HG03460 (cell line): ENCODE data around the gene TRMT1L.

ENCODE experiments used
- ATAC-seq: cut with Tn5 transposase; IDR thresholded peaks from one replicate; pipeline ENCODE4 v1.9.1; 2021; ENCODE audit not compliant: unreplicated experiment

The TRMT1L gene

DNA sequence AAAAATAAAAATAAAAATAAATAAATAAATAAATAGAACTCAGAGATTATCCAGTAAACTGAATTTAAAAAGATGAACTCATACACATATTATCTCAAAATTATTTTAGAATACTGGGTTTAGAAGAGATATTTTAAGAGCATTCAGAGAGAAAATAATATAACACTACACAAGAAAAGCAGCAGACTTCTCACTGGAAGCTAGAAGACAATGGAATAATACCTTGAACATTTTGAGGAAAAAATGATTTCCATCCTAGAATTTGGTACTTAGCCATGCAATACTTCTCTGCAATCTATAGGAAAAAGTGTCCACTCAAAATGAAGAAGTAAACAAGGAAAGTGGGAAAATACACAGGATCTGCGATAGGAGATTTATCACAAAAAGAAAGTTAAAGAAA, 24.2 kb downstream of the TRMT1L start:
- ATAC-seq, result no peak

DNA sequence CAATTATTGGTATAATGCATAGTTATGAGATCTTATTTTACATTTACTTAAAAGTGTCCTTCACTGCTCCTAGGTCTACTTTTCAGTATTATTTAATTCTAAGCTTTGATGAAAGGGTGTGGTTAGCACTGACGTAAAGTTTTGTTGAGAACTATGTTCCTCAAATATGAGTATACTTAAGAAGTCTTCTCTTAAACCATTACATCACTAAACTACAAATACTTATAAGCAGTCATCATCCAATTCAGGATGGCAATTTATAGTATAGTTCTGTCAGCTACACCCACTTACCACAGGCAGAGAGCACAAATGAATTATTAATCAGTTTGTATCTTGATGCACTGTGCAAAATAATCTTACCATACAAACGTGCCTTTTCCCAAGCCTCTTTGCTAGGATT, 27.0 kb downstream of the TRMT1L start:
- no peak for ATAC-seq

DNA sequence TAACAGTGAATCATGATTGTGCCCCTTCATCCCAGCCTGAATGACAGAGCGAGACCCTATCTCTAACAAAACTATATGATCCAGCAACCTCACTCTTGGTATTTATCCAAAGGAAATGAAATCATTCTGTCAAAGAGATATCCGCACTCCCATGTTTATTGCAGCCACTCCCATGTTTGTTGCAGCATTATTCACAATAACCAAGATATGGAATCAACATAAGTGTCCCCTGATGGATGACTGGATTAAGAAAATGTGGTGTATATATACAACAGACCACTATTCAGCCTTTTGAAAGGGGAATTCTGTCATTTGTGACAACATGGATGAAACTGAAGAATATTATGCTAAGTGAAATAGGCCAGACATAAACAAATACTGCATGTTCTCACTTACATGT, 44.4 kb downstream of the TRMT1L start:
- no peak for ATAC-seq

DNA sequence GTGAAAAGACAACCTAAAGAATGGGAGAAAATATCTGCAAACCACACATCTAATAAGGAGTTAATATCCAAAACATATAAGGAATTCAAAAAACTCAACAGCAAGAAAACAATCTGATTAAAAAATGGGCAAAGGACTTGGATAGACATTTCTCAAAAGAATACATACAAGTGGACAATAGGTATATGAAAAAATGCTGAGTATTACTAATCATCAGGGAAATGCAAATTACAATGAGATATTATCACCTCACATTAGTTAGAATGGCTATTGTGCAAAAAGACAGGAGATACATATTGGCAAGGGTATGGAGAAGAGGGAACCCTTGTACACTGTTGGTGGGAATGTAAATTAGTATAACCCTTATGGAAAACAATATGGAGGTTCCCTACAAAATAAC, 44.9 kb downstream of the TRMT1L start:
- no peak for ATAC-seq

DNA sequence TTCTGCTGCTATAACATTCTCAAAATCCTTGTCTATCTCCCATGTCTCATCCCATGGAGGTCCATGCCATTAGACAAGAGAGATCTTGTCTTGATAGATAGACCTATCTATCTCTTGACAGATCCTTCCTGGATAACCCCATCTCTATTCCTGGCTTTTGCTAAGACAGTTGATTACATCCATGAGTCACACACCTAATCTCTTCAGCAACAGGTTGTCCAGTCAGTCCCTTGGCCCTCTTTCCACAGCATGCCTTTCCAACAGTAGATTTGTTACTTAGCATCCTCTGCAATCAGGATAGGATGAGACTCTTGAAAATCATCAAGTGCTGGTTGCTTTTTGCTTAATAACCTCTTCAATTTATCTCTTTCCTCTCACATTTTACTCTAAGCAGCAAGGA, 46.6 kb downstream of the TRMT1L start:
- no peak for ATAC-seq

DNA sequence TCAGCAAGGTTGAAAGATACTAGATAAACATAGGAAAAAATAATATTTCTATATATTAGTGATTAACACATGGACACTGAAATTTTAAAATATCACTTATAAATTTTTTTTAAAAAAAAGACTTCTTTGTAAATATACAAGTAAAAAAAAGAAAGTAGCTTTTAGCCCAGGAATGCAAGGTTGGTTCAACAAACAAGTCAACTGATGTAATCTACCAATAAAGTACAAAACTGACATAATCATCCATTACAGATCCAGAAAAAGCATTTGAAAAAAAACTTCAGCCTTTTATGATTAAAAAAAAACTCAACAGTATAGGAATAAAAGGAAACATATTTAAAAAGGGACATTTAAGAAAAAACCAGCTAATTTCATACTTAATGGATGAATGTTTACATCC, 48.4 kb downstream of the TRMT1L start:
- ATAC-seq, result no peak

DNA sequence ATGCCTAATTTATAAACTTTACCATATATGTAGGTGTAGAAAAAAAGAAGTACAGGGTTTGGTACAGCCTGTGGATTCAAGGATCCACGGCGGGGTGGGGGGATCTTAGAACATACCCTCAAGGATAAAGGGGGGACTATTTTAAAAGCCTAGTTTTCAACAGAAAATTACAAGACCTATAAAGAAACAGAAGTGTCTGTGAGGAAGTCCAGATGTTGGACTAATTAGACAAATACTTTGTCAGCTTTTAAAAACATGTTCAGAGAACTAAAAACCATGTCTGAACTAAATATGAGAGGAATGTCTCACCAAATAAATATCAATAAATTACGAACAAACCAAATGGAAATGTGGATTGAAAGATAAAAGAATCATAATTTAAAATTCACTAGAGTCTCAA, 51.6 kb downstream of the TRMT1L start:
- no peak for ATAC-seq

DNA sequence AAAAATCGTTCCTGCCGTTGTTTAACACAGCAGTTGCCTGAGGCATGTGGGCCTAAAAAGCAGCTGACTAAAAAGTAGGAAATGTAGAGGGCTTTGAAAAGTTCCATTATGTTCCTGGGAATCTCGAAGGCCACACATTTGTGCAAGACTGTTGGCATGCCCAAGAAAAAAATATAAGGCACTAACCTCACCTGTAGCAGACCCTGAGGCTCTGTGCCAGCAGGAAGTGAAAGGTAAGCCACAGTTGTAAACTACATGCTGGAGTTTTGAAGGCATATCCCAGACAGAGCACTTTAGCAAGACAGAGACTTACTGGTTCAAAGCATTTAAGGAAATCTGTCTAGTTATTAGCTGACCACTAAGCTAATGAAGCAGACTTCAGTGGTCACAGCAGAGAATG, 52.7 kb downstream of the TRMT1L start:
- no peak for ATAC-seq

DNA sequence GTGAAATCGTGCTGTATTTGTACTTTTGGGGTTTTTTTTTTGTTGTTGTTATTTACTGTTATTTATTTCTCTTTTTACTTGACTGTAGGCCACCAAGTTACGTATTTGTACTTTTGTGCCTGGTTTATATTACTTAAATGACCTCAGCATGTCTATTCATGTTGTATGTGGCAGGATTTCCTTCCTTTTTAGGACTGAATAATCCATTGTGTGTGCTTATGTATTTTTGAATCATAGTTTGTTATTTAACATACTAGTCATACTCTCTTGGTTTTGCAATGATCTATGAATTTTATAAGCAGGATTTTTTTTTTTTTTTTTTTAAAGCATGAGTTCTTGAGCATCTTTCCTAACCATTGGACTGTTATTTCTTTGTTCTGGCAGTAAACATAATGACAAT, 60.2 kb downstream of the TRMT1L start:
- ATAC-seq, result no peak

DNA sequence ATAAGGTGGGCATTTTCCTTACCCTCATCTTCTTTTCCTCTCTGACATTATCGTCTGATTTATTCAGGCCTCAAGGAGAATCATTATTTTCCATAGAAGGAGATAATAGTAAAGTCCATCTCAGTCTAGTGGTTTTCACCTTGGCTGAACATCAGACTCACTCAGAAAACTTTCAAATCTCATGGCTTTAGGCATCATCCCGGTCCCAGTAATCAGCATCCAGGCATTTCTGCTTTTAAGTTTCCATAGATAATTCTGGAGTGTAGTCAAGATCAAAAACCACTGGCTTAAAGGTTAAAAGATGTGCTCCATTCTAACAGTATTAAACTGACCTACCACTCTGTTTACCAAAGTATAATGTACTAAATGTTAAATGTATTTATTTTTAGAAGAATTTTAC, 62.0 kb downstream of the TRMT1L start:
- ATAC-seq, result no peak

DNA sequence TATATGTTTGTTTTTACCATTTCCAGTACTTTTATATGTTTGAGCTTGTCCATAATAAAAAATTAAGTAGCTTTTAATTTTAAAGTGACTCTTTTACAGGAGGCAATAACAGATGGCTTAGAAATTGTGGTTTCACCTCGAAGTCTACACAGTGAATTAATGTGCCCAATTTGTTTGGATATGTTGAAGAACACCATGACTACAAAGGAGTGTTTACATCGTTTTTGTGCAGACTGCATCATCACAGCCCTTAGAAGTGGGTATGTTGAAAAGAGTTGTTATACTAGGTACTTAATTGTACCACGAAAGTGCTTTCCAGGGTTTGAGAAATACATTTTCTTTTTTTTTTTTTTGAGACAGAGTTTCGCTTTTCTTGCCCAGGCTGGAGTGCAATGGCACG, 65.3 kb downstream of the TRMT1L start:
- ATAC-seq, result no peak

DNA sequence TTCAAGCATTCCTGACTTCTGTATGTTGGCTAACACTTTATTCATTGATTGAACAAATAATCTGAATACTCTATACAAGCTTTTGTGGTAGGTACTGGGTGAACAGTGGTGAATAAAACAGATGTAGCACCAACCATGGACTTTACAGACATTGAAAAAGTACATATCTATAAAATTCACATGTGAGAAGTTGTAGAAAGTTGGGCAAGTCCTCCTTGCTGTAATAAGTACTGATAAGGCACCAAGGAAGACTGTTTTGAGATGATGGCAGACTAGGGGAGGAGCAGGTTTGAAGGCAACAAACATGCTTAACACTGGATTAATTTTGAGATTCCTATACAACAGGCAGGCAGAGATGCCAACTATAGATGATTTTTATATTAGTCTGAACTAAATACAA, 69.0 kb downstream of the TRMT1L start:
- no peak for ATAC-seq

DNA sequence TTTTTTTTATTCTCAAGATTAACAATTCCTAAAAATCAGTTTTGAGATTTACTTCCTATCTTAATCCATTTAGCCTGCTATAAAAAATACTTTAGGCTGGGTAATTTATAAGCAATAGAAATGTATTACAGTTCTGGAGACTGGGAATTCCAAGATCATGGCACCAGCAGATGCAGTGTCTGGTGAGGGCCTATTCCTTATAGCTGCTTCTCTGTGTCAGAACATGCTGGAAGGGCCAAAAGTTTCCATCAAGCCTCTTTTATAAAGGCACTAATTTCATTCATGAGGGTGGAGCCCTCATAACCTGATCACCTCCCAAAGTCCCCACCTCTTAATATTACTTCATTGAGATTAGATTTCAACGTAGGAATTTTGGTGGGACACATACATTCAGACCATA, 69.7 kb downstream of the TRMT1L start:
- no peak for ATAC-seq

DNA sequence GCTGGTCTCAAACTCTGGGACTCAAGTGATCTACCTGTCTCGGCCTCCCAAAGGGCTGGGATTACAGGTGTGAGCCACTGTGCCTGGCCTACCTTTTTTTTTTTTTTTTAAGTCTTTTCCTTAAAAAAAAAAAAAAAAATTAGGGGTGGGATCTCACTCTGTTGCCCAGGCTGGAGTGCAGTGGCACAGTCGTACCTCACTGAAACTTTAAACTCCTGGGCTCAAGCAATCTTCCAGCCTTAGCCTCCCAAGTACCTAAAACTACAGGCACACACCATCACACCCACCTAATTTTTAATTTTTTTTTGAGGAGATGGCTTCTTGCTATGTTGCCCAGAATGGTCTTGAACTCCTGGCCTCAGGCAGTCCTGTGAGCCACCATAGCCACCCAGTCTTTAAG, 72.9 kb downstream of the TRMT1L start:
- ATAC-seq, result no peak

DNA sequence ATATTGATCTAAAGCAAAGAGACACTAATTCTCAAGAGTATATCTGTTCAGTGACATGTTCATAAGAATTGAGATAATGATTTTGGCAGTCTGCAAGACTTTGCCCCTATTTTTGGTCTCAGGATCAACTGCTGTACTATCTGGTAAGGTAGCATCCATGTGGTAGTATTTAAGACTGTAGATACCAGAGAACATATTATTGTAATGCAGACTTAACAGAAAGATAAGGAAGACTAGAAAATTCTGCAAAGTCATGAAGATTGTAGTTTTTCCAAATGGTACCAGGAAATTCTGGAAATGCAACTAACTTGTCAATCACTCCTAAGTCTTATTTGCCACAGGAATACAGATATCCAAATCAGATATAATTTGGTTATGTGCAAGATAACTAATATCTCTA, 76.3 kb downstream of the TRMT1L start:
- no peak for ATAC-seq

DNA sequence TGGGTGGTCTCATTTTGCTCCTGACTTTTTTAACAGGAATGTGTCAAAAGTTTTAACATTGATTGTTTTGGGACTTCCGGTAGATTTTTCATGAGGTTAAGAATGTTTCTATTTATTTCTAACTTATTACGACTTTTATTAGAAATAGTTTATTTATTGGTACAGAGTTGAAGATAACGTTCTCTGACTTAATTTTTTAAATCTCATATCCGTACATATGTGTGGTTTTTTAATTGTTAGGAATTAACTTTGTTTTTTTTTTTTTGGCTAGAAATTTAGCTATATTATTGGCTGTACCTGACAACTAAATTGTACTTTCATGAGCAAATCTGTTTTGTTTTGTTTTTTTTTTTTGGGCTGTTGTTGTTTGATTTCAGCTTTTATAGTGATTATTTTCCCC, 79.4 kb downstream of the TRMT1L start:
- ATAC-seq, result no peak

DNA sequence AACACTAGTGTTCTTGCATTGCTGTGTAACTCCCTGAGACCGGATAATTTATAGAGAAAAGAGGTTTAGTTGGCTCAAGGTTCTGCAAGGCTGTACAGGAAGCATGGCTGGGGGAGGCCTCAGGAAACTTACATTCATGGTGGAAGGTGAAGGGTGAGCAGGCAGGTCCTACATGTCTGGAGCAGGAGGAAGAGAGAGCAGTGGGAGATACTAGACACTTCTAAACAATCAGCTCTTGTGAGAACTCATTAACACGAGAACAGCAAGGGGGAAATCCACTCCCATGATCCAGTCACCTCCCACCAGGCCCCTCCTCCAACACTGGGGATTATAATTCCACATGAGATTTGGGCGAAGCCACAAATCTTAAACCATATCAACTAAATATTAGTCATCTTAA, 81.3 kb downstream of the TRMT1L start:
- no peak for ATAC-seq

DNA sequence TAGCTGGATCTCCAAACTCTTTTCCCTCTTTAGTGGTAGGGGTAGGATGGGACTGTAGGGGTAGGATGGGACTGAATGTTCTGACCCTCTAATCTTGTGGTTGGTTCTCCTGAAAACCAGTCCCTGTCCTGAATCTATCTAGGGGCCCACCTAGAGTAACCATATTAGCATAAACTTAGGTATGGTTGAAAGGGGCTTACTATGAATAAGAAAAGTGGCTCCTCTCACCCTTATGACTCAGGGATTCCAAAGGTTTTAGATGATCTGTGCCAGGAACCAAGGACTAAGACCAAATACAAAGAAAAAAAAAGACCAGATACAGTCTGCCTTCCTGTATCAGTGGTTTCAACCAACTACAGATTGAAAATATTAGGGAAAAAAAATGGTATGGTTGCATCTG, 82.4 kb downstream of the TRMT1L start:
- no peak for ATAC-seq

DNA sequence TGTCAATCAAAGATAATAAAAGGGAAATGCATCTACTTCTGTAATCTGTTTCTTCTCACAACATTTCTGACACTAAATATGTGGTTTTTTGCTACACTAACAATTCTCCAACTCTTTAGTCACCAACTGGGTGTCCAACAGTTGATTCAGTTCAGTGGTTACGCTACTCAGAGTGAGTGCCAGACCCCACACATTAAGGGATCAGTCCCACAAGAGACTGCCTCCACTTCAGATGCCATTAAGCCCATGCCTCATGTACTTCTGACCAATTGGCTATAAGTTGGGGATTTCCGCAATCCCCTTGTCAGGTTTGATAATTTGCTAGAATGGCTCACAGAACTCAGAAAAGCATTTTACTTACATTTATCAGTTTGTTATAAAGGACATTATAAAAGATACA, 83.0 kb downstream of the TRMT1L start:
- no peak for ATAC-seq

DNA sequence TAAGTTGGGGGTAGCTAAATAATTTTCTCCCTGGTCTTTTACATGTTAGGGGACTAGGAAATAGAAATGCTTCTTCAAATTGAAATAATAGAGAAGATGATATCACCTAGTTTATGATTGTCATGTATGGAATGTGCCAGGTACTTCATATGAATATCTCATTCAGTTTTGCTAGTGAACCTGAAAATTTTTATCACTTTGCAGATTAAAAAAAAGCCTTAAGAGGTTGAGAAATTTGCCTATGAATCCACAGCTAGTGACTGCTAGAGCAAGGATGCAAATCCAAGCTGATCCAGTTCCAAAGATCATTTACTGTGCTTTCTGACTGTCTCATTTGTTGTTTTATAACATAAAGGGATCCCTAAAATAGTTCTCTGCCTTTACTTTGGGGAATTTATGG, 86.7 kb downstream of the TRMT1L start:
- no peak for ATAC-seq

DNA sequence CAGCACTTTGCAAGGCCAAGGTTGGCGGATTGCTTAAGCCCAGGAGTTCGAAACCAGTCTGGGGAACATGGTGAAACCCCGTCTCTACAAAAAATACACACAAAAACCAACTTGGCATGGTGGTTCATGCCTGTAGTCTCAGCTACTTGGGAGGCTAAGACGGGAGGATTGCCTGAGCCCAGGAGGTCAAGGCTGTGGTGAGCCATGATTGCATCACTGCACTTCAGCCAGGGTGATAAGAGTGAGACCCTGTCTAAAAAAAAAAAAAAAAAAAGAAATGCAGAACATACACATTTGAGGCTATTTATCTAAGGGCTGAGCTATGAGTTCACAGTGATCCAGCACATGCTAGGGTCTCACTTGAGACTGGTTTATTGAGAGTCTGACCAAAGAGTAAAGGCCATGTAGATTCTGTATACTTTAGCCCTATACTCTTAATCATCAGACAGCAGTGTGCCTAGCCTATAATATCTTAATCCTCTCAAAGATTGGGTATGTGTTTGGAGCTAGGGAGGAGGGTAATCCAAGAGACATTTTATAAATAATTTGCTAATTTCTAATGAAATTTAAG, 87.5 kb downstream of the TRMT1L start:
- no peak for ATAC-seq

DNA sequence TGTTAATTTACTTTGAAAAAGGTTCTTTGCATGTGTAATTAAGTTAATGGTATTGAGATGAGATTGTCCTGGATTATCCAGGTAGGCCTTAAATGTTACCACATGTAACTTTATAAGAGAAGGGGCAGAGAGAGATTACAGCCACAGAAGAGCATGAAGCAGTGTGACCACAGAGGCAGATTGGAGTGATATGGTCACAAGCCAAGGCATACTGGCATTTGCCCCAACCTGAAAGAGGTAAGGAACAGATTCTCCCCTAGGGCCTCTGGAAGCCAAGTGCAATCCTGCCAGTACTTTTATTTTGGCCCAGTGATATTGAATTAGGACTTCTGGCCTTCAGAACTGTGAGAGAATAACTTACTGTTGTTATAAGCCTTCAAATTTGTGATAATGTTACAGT, 88.4 kb downstream of the TRMT1L start:
- ATAC-seq, result no peak
